IMR-90 (cell line): ENCODE data around the gene STOX2. TPM values are rescaled to one million over a fixed set of nuclear protein-coding genes. Genes with fewer than 3 reads are reported as not detected.
A peak's percentile ranks its signal among the peaks of the same experiment; 100 is the strongest.

Source experiments
- ATAC-seq: fragments of 200-7000 bp; cut with Tn5 transposase; 2 replicates; pipeline ENCODE4 v1.9.1; 2020; ENCODE audit warnings: low read depth, mild to moderate bottlenecking, moderate library complexity
- BruUV-seq: library from RNA; stranded (reverse); fragments of 400-500 nt; replicated peaks from 2 replicates; lab custom pipeline; 2021; lab: Mats Ljungman, UMichigan
- CTCF ChIA-PET: fragments of 300-600 bp; formaldehyde crosslinking; extraction: SDS; loops from one replicate; lab custom pipeline; 2021; ENCODE audit warnings: antibody characterized with exemption; lab: Yijun Ruan, JAX
- POLR2A ChIA-PET: fragments of 300-600 bp; sonication (Branson Sonifier 250); formaldehyde crosslinking; loops from one replicate; lab custom pipeline; 2022; ENCODE audit warnings: antibody characterized with exemption; ENCODE audit not compliant: unreplicated experiment; lab: Charles Lee
- DNase-seq: peaks from one replicate; pipeline ENCODE4 v3.0.0; 2013
- H2AFZ ChIP-seq: replicated peaks from 2 replicates; pipeline ENCODE3; 2013; ENCODE audit warnings: low read length, mild to moderate bottlenecking; ENCODE audit not compliant: poor library complexity
- H2AK5ac ChIP-seq: 2 replicates; pipeline ENCODE4 v1.6.1; 2013; ENCODE audit warnings: low read depth, low read length, inconsistent platforms
- H2AK9ac ChIP-seq: replicated peaks from 2 replicates; pipeline ENCODE3; 2013; ENCODE audit warnings: mild to moderate bottlenecking, low read depth, low read length, moderate library complexity; ENCODE audit not compliant: poor library complexity
- H2BK120ac ChIP-seq: 2 replicates; pipeline ENCODE4 v1.6.1; 2013; ENCODE audit warnings: low read depth, low read length, inconsistent platforms
- H2BK15ac ChIP-seq: 3 replicates; pipeline ENCODE4 v1.6.1; 2013; ENCODE audit warnings: low read depth, low read length, inconsistent platforms
- H2BK20ac ChIP-seq: 2 replicates; pipeline ENCODE4 v1.6.1; 2013; ENCODE audit warnings: low read depth, mild to moderate bottlenecking, inconsistent platforms, low read length, moderate library complexity
- H2BK5ac ChIP-seq: 2 replicates; pipeline ENCODE4 v1.6.1; 2013; ENCODE audit warnings: mild to moderate bottlenecking, low read depth, low read length, inconsistent platforms; ENCODE audit not compliant: poor library complexity, severe bottlenecking
- H3K14ac ChIP-seq: replicated peaks from 2 replicates; pipeline ENCODE4 v1.6.1; 2013; ENCODE audit warnings: low read depth, low read length, inconsistent platforms
- H3K18ac ChIP-seq: 2 replicates; pipeline ENCODE4 v1.6.1; 2013; ENCODE audit warnings: low read depth, low read length, control low read depth
- H3K23ac ChIP-seq: 2 replicates; pipeline ENCODE4 v1.6.1; 2013; ENCODE audit warnings: low read depth, low read length, inconsistent platforms
- H3K27ac ChIP-seq: 2 replicates; pipeline ENCODE4 v1.5.1; 2013; ENCODE audit warnings: mild to moderate bottlenecking, control low read depth, low read length; ENCODE audit not compliant: insufficient read depth
- H3K27me3 ChIP-seq: 2 replicates; pipeline ENCODE4 v1.6.1; 2013; ENCODE audit warnings: low read length; ENCODE audit not compliant: control insufficient read depth, insufficient read depth
- H3K36me3 ChIP-seq: 2 replicates; pipeline ENCODE4 v1.6.1; 2013; ENCODE audit warnings: low read length, mixed read lengths; ENCODE audit not compliant: control insufficient read depth, insufficient read depth
- H3K4ac ChIP-seq: 2 replicates; pipeline ENCODE4 v1.6.1; 2013; ENCODE audit warnings: low read depth, low read length, inconsistent platforms
- H3K4me1 ChIP-seq: 2 replicates; pipeline ENCODE4 v1.6.1; 2013; ENCODE audit warnings: low read length, mixed read lengths; ENCODE audit not compliant: control insufficient read depth, insufficient read depth
- H3K4me2 ChIP-seq: 2 replicates; pipeline ENCODE4 v1.6.1; 2013; ENCODE audit warnings: low read depth, mild to moderate bottlenecking, control low read depth, low read length, moderate library complexity
- H3K4me3 ChIP-seq: 2 replicates; pipeline ENCODE4 v1.5.1; 2013; ENCODE audit warnings: low read depth, mild to moderate bottlenecking, control low read depth, low read length, moderate library complexity; ENCODE audit not compliant: insufficient read depth
- H3K56ac ChIP-seq: 2 replicates; pipeline ENCODE4 v1.6.1; 2013; ENCODE audit warnings: low read length, inconsistent platforms; ENCODE audit not compliant: insufficient read depth; ENCODE audit errors: extremely low read depth
- H3K79me1 ChIP-seq, 2 experiments: 2 replicates each; pipeline ENCODE4 v1.6.1; 2013; ENCODE audit warnings: low read length in 2 of 2, inconsistent platforms in 1 of 2, low read depth in 1 of 2
- H3K9ac ChIP-seq: 2 replicates; pipeline ENCODE4 v1.6.1; 2013; ENCODE audit warnings: low read depth, low read length, control low read depth
- H3K9me1 ChIP-seq: 2 replicates; pipeline ENCODE4 v1.6.1; 2013; ENCODE audit warnings: low read length, inconsistent platforms; ENCODE audit not compliant: insufficient read depth
- H3K9me3 ChIP-seq: 2 replicates; pipeline ENCODE4 v1.6.1; 2013; ENCODE audit warnings: low read length; ENCODE audit not compliant: control insufficient read depth, insufficient read depth
- H4K20me1 ChIP-seq: 2 replicates; pipeline ENCODE4 v1.6.1; 2013; ENCODE audit warnings: low read length, inconsistent platforms; ENCODE audit not compliant: insufficient read depth
- H4K5ac ChIP-seq: 2 replicates; pipeline ENCODE4 v1.6.1; 2013; ENCODE audit warnings: mild to moderate bottlenecking, low read depth, low read length, control low read depth
- H4K8ac ChIP-seq, 2 experiments: 2 replicates each; pipeline ENCODE4 v1.6.1; 2013; ENCODE audit warnings: low read depth in 2 of 2, low read length in 2 of 2, control low read depth in 1 of 2, inconsistent platforms in 1 of 2
- H4K91ac ChIP-seq: 2 replicates; pipeline ENCODE4 v1.6.1; 2013; ENCODE audit warnings: low read depth, low read length, inconsistent platforms; ENCODE audit not compliant: insufficient read depth
- BHLHE40 ChIP-seq: fragments of 150-350 bp; IDR thresholded peaks from 2 replicates; pipeline ENCODE4 v1.6.1; 2016; ENCODE audit warnings: mild to moderate bottlenecking, low read depth, low read length
- CEBPB ChIP-seq: IDR thresholded peaks from 2 replicates; pipeline ENCODE4 v1.6.1; 2012; ENCODE audit warnings: low read depth, low read length, improper control_type of control experiment
- CHD1 ChIP-seq: IDR thresholded peaks from 2 replicates; pipeline ENCODE4 v1.6.1; 2012; ENCODE audit warnings: low read depth, low read length, improper control_type of control experiment
- FOS ChIP-seq: fragments of 150-350 bp; IDR thresholded peaks from 2 replicates; pipeline ENCODE4 v1.6.1; 2016; ENCODE audit warnings: low read depth, low read length
- MAFK ChIP-seq: IDR thresholded peaks from 2 replicates; pipeline ENCODE4 v1.6.1; 2012; ENCODE audit warnings: low read depth, low read length, improper control_type of control experiment
- MAZ ChIP-seq: IDR thresholded peaks from 2 replicates; pipeline ENCODE4 v1.6.1; 2012; ENCODE audit warnings: low read depth, mild to moderate bottlenecking, low read length, improper control_type of control experiment, moderate library complexity, borderline replicate concordance
- POLR2A ChIP-seq: IDR thresholded peaks from 2 replicates; pipeline ENCODE4 v1.6.1; 2012; ENCODE audit warnings: mild to moderate bottlenecking, low read depth, low read length
- RAD21 ChIP-seq: IDR thresholded peaks from 2 replicates; pipeline ENCODE4 v1.6.1; 2012; ENCODE audit warnings: low read length, improper control_type of control experiment
- RCOR1 ChIP-seq: IDR thresholded peaks from 2 replicates; pipeline ENCODE4 v1.6.1; 2012; ENCODE audit warnings: mild to moderate bottlenecking, low read length, improper control_type of control experiment; ENCODE audit not compliant: insufficient replicate concordance
- RFX5 ChIP-seq: IDR thresholded peaks from 2 replicates; pipeline ENCODE4 v1.8.0; 2012; ENCODE audit warnings: low read depth, mild to moderate bottlenecking, low read length, moderate library complexity
- SMC3 ChIP-seq: fragments of 150-350 bp; IDR thresholded peaks from 2 replicates; pipeline ENCODE4 v1.6.1; 2016; ENCODE audit warnings: low read depth, mild to moderate bottlenecking, antibody characterized with exemption, low read length, moderate library complexity
- WGBS, 2 experiments: methylation state at CpG; one replicate each; pipeline versions ENCODE4 v1.1.5 to v1.1.7; 2013; ENCODE audit warnings: missing lambda C conversion rate in 2 of 2; ENCODE audit not compliant: insufficient read length in 1 of 2; ENCODE audit errors: extremely low coverage in 2 of 2; 5-methylcytosine and 5-hydroxymethylcytosine counted together
- dilution Hi-C: fragments of 300-500 bp; cut with HindIII; formaldehyde crosslinking; loops from one replicate; pipeline ENCODE4 v1.14.3; 2018; ENCODE audit warnings: low sequenced_read_pairs; ENCODE audit not compliant: unreplicated experiment
- in situ Hi-C: fragments of 300-500 bp; cut with MboI; formaldehyde crosslinking; loops from 3 replicates; pipeline ENCODE4 v1.14.3; 2019; ENCODE audit warnings: low sequenced_read_pairs, inconsistent platforms, mixed read lengths
- intact Hi-C: fragments of 100-400 bp; cut with micrococcal nuclease; formaldehyde crosslinking; loops from 2 replicates; pipeline ENCODE4 v1.10.0; 2022
- polyA plus RNA-seq, 3 experiments: library from polyadenylated mRNA; depleted of rRNA; stranded (reverse); fragments of >200 nt; gene quantifications; 2 replicates each; pipeline ENCODE4 v1.2.3, GENCODE V29; 2012; ENCODE audit warnings: low replicate concordance in 1 of 3
- total RNA-seq: library from RNA; depleted of rRNA; stranded (reverse); fragments of >200 nt; gene quantifications from 2 replicates; pipeline ENCODE4 v1.2.3, GENCODE V29; 2012
- TF ChIP-seq, protein P1 (sequence below): fragments of 150-350 bp; IDR thresholded peaks from 2 replicates; pipeline ENCODE4 v1.6.1; 2017; ENCODE audit warnings: mild to moderate bottlenecking, antibody characterized with exemption, low read length, low read depth
- TF ChIP-seq, protein P2 (sequence below): conservative IDR thresholded peaks from 2 replicates; pipeline ENCODE4 v1.5.1; 2012; ENCODE audit warnings: mild to moderate bottlenecking, low read depth, low read length, improper control_type of control experiment
- TF ChIP-seq, protein P3 (sequence below): fragments of 150-350 bp; IDR thresholded peaks from 2 replicates; pipeline ENCODE4 v1.6.1; 2016; ENCODE audit warnings: low read depth, mild to moderate bottlenecking, low read length, moderate library complexity, borderline replicate concordance

The STOX2 gene
- total and polyA plus RNA-seq, 2 of the 4 experiments (the other 2 are of a cell fraction), result 1.1 to 5.4 TPM

DNA sequence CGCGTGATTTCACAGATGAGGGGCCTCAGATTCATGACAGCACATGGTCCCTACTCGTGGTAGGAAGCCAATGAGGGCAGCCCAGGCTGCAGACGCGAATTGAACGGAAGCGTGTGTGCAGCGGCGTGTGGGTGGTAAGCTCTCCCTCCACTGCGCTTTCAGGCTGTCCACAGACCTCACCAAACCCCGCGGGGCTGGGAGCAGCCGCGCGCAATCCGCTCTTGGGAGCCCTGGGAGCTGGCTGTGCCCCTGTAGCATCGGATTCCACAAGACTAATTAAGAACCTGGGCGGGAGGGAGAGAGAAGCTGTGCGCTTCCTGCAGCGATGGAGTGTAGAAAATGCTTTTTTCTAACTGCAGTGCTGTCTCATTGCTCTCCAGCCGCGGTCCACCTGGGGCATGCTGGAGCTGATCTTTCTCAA is 134.9 kb downstream of the STOX2 start:
- ChIA-PET POLR2A (no interaction called here), CTCF (no interaction called here)
- Histone ChIP-seq H4K91ac (no peak overlapping the region), H3K18ac (peak overlapping the region; percentile 54; the same call in 1 of the 2 replicates), H2BK15ac (peak overlapping the region; percentile 27; the same call in 1 of the 3 replicates), H4K20me1 (no peaks in the 10 kb centered on the region), H3K4me1 (peaks cover 3% of the 10 kb centered on the region; the same call in 1 of the 2 replicates), H4K8ac (no peak overlapping the region), H3K23ac (no peak overlapping the region), H3K9ac (no peak overlapping the region), H4K5ac (peak overlapping the region; percentile 26; the same call in 1 of the 2 replicates), H3K4me3 (no peak overlapping the region), H2AFZ (no peak overlapping the region), H3K14ac (no peak overlapping the region), H3K27ac (peak overlapping the region; percentile 91; the same call in 1 of the 2 replicates), H2AK5ac (peak overlapping the region; percentile 12), H3K9me3 (peaks cover under 1% of the 10 kb centered on the region; the same call in 1 of the 2 replicates), H2BK120ac (peak overlapping the region; percentile 22; the same call in 1 of the 2 replicates), H2BK20ac (no peak overlapping the region), H2AK9ac (no peak overlapping the region), H3K27me3 (no peaks in the 10 kb centered on the region; the same call in 1 of the 2 replicates), H3K36me3 (no peaks in the 10 kb centered on the region), H3K79me1 (no peaks in the 10 kb centered on the region), H3K4ac (no peak overlapping the region), H3K56ac (no peak overlapping the region), H3K9me1 (peaks cover 4% of the 10 kb centered on the region), H2BK5ac (no peak overlapping the region), H3K4me2 (no peak overlapping the region; the same call in 1 of the 2 replicates)
- TF ChIP-seq CHD1 (no peak), MAFK (no peak), RFX5 (no peak), POLR2A (no peak), RAD21 (no peak), RCOR1 (no peak), MAZ (no peak), FOS (no peak), CEBPB (no peak), BHLHE40 (no peak), SMC3 (no peak)
- TF ChIP-seq, protein P1, sequence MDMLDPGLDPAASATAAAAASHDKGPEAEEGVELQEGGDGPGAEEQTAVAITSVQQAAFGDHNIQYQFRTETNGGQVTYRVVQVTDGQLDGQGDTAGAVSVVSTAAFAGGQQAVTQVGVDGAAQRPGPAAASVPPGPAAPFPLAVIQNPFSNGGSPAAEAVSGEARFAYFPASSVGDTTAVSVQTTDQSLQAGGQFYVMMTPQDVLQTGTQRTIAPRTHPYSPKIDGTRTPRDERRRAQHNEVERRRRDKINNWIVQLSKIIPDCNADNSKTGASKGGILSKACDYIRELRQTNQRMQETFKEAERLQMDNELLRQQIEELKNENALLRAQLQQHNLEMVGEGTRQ, result no peak
- TF ChIP-seq, protein P2, sequence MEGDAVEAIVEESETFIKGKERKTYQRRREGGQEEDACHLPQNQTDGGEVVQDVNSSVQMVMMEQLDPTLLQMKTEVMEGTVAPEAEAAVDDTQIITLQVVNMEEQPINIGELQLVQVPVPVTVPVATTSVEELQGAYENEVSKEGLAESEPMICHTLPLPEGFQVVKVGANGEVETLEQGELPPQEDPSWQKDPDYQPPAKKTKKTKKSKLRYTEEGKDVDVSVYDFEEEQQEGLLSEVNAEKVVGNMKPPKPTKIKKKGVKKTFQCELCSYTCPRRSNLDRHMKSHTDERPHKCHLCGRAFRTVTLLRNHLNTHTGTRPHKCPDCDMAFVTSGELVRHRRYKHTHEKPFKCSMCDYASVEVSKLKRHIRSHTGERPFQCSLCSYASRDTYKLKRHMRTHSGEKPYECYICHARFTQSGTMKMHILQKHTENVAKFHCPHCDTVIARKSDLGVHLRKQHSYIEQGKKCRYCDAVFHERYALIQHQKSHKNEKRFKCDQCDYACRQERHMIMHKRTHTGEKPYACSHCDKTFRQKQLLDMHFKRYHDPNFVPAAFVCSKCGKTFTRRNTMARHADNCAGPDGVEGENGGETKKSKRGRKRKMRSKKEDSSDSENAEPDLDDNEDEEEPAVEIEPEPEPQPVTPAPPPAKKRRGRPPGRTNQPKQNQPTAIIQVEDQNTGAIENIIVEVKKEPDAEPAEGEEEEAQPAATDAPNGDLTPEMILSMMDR, result no peak
- TF ChIP-seq, protein P3, sequence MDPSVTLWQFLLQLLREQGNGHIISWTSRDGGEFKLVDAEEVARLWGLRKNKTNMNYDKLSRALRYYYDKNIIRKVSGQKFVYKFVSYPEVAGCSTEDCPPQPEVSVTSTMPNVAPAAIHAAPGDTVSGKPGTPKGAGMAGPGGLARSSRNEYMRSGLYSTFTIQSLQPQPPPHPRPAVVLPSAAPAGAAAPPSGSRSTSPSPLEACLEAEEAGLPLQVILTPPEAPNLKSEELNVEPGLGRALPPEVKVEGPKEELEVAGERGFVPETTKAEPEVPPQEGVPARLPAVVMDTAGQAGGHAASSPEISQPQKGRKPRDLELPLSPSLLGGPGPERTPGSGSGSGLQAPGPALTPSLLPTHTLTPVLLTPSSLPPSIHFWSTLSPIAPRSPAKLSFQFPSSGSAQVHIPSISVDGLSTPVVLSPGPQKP, result no peak
- peak; percentile 45 for ATAC-seq
- intact Hi-C loops (loop anchor here (2.0 kb wide), 1 partner anchor 51 kb away; no protein-coding TSS in a partner anchor), in situ Hi-C loops (no loop called here), dilution Hi-C loops (no loop called here)
- no peak for DNase-seq
- BruUV-seq, result no TSS peak
- 32% methylated on average over 4 of the region's 22 CpGs; no CpG with 5 or more reads in 1 of the 2 experiments for WGBS, 2 experiments
